HG03139 (cell line): ENCODE measurements around the gene CNOT1.
A peak's percentile ranks its signal among the peaks of the same experiment; 100 is the strongest.
"Not testable (repeated sequence)": the region's sequence is repeated elsewhere in the genome, so short reads cannot be mapped to it uniquely, and the experiment has no call there.

Source experiments
- ATAC-seq: cut with Tn5 transposase; IDR thresholded peaks from one replicate; pipeline ENCODE4 v1.9.1; 2021; ENCODE audit not compliant: unreplicated experiment

CNOT1 gene

DNA sequence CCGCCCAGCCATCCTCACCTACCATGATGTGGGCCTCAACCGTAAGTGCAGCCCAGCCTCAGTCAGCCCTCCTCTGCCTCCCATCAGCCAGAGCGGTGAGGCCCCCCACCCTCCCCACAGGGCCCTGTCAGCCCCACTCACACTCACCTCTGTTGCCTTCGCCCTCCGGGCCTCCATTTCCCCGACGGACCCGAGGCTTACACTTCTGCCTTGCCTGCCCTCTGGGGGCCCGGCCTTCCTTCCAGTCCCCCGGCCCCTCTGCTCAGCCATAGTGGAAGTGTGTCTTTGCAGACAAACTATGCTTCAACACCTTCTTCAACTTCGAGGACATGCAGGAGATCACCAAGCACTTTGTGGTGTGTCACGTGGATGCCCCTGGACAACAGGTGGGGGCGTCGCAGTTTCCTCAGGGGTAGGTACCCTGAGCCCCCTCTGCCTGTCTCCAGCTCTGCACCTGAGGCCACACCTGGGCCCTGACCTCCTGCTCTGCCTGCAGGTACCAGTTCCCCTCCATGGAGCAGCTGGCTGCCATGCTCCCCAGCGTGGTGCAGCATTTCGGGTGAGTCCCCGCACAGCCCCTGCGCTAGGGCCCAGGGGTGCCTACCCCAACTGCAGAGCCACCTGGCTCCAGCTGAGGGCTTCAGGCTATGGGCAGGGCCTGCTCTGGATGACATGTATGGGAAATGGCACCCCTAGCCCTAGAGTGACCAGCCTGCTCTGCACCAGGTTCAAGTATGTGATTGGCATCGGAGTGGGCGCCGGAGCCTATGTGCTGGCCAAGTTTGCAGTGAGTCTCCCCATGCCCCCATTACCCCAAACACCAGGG, 125.5 kb downstream of the CNOT1 start:
- ATAC-seq, result no peak

DNA sequence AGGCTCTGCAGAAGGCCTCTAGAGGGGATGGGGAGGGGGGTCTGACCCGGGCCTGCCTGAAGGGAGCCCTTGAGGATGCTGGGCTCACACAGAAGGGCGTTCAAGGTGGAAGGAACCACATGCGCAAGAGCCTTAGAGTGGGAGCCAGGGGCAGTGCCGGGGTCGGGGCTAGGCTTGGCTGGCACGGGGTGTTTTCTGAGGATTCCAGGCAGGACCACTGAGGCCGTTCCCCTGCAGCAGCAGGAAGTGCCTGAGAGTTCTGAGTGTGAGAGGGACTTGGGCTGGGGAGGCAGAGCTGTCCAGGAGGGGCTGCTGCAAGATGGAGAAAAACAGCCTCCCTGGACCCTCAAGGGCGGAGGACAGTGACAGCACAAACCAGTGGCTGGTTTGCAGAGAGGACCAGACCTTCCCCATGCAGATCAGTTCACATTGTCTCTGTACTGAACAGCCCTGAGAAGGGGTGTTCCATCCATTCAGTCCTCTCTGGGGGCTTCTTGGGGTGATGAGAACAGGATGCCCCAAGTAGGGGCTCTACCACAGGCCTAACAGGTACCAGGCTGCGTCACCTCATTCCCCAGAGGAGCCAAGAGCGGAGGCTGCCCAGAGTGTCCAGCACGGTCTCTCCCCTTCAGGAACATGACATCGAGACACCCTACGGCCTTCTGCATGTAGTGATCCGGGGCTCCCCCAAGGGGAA, 126.3 kb downstream of the CNOT1 start:
- no peak for ATAC-seq

DNA sequence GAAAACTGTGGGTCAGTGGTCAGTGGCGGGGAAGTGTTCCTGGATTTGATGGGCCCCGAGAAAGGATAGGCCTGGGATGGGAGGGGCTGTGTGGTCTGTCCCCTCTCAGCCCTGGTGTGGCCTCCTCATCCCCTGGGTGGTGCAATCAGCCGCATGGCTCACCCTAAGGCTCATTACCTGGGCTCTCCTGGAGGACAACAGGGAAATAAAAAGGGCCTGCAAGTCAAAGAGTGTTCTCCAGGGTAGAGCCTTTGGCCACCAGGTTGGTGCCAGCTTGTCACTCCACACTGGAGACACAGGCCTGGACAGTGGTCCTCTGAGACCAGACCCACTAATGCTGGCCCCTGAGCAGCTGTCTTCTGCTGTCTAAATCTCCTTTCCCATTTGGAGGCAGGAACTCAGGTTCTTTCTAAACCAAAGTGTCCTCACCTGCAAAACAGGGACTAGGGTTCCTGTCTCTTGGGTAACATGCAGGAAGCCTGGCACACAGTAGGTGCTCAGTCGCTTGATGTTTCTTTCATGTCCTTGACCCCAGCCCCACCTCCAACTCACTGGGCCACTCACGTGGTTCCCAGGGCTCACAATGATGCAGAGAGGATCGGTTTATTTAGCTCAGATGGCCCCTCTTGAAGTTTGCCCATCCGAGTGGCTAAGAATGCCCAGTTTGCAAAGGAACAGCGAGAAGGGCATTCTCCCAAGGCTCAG, 127.3 kb downstream of the CNOT1 start:
- no peak for ATAC-seq

DNA sequence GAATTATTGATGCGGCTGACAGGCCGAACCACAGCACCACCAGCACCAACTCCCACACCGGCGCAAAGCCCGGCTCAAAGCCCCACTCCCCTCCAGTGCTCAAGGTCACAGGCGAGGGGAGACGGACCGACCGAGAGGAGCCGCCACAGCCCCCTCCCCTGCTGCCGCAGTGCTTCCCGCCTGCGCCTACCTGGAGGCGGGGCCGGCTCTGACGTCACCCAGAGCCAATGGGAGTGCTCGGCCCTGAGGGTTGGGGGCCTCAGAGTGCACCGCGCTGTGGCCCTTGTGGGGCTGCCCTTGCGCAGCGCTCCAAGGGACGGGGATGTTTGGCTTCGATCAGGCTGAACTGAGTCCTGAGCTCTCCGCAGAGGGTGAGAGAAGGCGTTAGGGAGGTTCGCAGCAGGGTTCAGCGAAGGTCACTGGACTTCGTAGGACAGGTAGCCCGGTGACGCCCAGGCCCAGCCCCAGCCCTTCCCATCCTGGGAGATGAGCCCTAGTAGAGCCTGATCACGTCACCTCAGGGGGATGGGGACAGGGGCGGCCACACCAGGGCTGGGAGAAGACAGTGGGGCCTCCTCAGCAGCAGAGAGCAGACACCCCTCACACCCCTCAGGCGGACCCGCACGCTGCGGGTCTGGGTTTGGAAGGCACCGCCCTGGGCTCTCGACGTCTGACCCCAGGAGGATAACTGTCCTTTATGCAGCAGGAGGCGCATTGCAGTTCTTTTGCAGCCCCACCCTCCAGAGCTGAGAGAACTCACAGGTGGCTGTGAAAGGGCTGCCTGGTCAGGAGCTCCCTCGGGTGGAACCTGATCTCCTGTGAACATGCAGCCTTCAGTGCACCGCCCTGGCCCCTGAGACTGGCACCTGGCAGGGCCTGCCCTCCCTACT, 128.1 kb downstream of the CNOT1 start:
- no peak for ATAC-seq

DNA sequence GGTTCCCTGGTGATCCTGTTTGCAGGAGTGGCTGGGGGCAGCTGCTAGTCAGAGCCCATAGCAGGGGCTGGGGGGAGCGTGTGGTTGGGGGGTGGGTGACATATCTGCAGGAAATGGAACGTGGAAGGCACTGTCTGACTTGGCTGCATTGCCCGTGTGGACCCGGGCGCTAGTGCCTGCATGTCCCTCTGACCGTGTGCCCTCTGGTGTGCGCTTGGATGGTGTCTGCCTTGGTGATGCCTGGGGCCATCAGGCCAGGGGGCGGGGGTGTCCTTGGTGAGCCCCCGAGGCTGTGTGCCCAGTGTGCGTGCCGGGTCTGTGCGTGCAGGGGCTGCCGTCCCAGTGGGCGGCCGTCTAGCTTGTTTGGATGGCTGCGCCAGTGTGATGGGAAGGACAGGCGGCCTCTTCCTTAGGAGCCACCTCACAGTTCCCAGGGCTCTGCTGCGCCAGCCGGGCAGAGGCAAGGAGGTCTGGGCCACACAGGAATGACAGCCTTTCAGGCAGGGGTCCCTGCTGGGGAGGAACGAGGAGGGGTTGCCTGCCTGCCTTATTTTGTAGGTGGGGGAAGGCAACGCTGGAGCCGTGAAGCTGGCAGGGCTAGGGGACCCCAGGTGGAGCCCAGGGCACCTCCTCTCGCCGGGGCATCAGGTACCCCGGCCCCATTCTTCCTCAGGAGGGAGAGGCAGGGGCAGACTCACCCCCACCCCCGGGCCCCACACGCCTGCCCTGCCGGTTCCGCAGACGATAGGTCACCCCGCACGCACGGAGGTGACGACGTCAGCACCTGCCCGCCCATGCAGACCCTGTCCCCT, 129.0 kb downstream of the CNOT1 start:
- ATAC-seq, result no peak

DNA sequence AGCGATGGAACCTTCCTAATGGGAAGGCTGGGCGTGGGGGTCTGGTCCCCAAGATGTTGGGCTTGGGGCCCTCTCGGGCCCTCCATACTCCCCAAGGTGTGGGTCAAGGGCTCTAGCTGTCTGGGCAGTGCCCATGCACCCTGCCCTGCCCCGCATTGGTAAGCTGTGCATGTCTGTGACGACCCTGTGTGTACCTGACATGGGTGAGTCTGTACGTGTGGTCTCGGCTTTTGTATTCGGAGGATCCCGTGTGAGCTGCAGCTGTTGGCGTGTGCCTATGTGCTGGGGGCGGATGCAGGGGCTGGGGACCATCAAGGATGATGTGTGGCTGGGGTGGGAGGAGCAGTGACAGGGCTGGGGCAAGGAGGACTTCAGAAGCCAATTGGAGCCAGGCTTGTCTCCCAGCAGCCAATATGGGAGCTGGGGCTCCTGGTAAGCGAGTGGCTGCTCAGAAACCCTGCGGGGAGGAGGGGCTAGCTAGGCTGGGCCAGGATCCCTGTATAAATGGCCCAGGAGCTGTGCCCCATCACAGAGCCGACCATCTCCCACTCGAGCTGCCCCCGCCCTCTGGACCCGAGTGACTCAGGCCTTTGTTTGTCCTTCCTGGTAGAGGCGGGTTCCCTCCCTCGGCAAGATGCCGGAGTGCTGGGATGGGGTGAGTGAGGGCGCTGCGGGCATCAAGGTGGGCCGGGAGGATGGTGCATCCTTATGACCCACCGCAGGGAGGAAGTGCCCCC, 129.8 kb downstream of the CNOT1 start, which contains the start of gene NDRG4:
TSS of gene NDRG4 (plus strand) at position 529 of the 737 bp plus-strand sequence. CDS start at position 635, 106 bp downstream.
- ATAC-seq, result peak; percentile 46

DNA sequence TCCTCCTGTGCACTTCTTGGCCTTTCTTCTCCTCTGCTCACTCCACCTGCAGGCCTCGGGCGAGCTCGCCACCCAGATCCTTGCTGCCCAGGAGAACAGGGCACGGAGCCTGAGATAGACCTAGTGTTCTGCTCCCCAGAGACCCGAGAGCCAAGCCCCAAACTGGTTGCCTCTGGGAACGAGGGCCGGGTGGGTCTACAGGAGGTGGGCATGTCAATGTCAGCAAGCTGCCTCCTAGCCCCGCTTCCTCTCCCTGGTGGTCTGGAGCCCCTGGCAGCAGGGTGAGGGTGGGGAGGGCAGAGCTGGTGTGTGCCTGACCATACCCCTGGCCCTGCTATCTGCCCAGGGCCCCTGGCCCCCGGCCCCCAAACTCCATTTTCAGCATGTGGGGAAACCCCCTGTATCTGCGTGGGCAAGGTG, 130.5 kb downstream of the CNOT1 start:
- no peak for ATAC-seq

DNA sequence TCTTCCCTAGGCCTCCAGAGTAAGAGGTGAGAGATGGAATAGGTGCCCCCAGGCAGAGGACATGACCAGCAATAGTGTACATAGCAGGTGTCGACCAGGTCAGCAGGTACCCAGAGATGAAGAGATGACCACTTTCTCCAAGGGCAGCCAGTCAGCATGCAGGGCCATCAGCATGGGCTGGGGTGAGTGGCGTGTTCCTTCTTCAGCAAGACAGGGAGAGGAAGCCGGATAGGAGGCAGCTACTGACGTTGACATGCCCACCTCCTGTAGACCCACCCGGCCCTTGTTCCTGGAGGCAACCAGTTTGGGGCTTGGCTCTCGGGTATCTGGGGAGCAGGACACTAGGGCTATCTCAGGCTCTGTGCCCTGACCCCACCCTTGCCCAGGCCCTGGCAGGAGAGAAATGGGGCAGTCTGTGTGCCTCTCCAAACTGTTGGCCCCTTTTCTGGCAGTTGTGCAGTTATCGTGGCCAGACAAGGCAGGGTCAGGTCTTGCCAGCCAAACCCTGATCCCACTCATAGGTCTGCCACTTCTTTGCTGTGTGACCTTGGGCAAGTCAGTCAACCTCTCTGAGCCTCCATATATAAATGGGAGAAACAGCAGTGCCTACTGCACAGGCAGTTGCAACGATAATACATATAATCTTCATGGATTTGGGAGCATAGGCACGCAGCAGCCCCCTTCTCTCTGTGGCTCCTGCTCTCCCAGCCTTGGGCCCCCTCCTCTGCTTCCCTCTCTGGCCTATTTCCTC, 131.1 kb downstream of the CNOT1 start:
- ATAC-seq, result no peak

DNA sequence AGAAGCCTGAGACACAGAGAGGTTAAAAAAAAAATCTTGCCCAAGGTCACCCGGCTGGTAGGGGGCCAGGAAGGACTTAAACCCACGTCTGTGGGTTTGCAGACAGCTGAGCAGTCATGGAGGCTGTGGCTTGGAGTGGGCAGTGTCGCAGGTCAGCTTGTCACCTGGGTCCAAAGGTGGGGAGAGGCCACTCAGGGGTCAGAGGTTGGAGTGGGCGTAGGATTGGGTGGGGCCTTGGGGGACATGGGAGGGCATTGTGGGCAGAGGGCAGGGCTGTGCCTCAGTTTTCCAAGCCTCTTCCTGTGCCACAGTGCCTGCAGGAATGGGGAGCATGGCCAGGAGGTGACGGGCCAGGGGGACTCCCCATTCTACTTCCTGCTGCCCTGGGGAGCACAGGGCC, 131.7 kb downstream of the CNOT1 start:
- ATAC-seq, result no peak

DNA sequence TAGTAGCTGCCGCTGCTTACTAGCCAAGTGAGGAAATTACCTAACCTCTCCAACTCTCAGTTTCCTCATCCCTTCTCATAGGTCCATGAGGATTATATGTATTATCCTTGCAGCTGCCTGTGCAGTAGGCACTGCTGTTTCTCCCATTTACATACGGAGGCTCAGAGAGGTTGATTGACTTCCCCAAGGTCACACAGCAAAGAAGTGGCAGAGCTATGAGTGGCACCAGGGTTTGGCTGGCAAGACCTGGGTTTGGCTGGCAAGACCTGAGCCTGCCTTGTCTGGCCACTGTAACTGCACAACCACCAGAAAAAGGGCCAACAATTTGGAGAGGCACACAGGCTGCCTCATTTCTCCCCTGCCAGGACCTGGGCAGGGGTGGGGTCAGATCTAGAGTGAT, 132.2 kb downstream of the CNOT1 start:
- no peak for ATAC-seq

DNA sequence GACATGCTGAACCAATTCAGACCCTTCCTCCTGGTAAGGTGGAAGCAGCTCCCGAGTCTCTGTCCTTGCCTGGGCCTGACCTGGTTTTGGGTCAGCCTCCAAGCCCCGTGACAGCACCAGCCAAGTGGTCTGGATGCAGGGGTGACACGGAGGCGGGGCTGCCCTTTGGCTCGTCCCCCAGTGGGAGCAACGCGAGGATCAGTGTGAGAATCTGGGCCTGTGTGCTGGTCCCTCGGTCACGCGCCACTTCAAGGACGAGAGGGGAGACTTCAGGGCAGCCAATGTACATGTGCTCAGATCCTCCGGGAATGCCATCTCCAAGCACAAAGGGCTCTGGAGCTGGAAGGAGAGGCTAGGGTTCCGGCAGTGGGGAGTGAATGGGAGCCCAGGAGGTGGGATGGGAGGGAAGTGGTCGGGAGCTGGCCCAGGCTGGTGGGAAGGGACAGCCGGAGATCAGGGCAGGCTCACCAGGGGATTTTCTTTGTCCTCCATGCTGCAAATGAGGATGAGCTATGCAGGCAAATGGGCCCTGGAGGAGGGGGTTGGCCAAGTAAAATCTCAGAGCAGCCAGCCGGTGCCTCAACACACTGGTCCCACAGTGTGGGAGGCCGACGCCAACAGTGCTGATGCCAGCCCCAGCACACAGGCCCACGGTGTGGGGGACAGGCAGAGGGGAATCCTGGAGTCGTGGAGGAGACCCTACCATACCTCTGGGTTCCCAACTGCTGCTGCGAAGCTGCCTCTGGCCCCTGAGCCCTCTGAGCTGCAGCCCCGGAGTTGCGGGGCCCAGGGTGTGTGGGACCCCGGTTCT, 133.9 kb downstream of the CNOT1 start:
- ATAC-seq, result no peak

DNA sequence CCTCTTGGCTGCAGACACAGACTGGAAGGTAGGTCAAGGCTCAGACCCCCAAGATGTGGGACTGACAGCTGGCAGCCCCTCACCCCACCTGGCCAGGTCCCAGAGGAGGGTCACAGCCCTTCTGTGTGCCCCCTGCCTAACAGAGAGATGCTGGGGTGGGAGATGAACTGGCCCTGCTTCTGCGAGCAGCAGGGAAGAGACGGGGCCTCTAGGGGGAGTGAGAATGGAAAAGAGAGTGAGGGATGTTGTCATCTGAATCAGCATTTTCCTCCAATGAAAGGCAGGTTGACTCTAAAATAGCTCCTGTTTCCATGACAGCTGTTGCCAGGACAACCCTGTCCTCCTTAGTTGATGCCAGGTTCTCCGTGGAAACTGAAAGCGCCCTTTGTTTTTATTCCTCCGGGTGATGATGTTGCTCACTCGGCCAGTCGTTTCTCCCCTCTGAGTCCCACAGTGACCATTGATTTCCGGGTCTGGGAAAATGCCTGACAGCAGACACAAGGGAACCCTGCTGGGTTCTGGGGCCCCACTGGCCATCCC, 134.6 kb downstream of the CNOT1 start:
- ATAC-seq, result peak; percentile 52

DNA sequence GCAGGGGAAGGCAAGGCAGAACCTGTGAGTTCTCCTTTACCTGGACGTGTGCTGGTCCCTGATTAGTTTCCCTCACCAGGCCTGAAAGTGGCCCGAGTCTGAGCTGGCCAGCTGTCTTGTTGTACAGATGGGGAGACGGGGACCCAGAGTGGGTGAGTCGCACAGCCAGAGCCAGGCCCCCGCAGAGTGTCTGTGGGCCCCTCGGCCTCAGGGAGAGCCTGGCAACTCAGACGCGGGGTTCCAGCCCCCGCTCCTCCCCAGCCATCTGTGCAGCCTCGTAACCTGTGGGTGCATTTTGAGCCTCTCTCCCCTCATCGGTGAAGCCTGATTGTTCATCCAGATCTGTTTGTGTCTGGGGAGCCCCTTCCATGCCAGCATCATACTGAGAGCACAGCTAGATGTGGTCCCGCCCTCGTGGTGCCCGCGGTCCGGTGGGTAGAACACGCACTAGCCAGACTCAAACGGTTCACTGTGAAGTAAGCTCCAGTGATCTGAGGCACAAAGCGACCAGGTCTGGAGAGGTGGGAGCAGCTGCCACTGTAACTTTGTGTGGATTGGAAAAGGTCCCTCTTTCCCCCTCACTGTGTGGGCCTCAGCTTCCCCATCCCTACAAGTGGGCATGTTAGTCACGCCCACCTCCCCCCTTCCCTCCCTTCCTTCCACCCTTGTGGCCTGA, 135.7 kb downstream of the CNOT1 start:
- ATAC-seq, result no peak

DNA sequence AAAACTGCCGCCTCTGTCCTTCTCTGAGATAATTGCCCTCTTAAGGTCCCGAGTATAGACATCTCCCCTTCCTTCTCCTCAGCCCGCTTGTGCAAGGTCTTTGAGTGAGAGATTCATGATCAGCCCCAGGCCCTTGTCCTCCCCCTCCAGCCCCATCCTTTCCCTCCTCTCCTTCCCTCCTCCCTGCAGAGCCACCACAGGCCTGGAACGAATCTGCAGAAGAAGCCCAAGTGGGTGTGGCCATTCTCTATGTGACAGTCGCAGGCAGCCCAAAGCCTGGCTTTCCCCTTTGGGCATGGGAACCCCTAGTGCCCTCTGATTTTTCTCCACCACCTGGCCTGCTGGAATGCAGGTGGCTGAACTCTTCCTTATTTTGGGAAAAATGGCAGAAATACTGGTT, 136.9 kb downstream of the CNOT1 start:
- no peak for ATAC-seq

DNA sequence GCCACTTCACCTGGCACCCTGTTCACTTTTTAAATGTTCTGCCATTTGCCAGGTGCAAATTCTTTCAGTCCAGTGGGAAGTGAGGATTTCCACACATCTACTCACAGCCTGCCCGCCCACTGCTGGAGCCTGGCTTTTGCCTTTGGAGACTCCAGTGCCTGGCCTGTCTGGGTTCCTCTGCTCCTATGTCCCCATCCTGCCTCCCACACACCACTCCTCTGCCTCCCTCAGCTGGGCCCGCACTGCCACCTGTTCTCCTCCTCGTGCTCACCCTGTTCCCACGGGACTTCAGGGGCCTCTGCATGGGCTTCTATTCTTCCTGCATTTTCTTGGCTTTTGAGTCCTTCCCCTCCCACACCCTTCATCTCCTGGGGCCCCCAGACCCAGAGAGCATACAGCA, 137.6 kb downstream of the CNOT1 start:
- ATAC-seq, result no peak

DNA sequence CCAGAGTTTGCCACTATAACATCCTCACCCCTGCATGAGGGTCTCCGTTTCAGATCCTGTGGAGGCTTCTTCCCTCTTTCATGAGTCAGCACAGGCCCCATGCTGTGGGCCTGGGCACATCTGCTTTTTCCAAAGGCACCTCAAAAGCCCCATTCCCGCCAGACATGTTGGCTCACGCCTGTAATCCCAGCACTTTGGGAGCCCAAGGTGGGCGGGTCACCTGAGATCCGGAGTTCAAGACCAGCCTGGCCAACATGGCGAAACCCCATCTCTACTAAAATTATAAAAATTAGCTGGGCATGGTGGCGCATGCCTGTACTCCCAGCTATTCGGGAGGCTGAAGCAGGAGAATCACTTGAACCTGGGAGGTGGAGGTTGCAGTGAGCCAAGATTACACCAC, 139.1 kb downstream of the CNOT1 start:
- ATAC-seq, result not testable (repeated sequence)

DNA sequence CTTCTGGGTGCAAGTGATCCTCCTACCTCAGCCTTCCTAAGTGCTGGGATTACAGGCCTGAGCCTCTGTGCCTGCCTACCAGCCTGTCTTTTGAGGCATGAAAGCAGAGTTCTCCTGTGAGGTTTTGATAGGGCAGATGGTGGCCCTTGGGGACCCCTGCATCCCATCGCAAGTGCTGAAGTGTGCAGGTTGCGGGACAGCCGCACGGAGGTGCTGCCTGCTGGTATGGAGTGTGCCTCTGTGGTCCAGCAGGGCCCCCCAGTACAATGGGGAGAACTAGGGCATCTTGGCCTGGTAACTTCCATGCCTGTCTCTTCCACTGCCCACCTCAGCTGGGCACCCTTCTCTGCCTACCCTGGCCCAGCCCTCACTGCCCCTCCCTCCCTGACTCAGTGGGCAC, 139.6 kb downstream of the CNOT1 start:
- no peak for ATAC-seq
